ENCODE measurements around the gene LAMA2. TPM values are rescaled to one million over a fixed set of nuclear protein-coding genes. Genes with fewer than 3 reads are reported as not detected.

LAMA2 gene
- total RNA-seq, 2 experiments from 2014 or later: 0.69 to 1.5 TPM

DNA sequence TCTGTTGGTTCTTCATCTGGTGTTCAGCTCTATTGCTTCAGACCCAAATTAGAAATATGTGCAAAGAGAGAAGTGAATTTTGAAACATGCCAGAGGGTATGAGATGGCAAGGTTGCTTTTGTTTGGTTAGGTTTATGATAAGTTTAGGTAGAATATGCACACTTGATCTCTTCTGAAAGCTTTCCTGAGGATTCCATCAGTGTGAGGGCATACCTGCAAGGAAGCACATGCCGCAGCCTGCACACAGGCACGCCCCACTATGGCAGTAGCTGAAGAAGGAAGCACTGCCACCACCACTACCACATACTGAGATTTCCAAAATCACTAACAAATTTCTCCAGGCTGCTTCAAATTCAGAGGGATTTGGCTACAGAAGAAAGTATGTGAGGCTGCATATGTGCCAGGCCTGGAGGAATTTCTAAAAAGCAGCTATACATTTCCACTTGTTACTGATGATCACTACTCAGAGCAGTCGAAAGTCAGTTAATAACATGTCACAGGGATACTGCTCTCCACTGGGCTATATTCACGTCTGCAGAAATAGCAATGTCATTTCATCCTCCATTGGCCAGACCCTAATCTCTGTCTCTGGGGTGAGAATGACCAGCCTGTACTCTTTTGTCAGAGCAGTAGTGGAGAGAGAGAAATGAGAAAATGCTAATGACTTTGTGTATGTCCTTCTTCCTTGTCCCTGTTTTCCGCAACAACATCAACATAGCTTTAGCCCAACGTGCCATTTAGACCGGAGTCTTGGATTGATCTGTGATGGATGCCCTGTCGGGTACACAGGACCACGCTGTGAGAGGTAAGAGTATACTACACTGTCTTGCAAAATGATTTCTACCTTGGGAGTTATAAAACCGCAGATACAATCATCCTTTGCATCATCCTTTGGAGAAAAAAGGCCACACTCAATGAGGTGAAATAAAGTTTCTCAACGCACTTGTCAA is 396.7 kb downstream of the LAMA2 start:
- CTCF ChIA-PET: interaction anchor here (0.9 kb wide), 1 partner anchor 14 kb away, joined by 3 read pairs; no protein-coding TSS in a partner anchor

GRCh38 chr6:129280293-129280644 is 397.3 kb downstream of the LAMA2 start:
- intact Hi-C loops (cut with micrococcal nuclease): no loop called here
- CTCF ChIA-PET: no interaction called here

More for the DNA sequence above, 396.7 kb downstream of the LAMA2 start:
- POLR2A ChIA-PET: no interaction called here
- Mint-ChIP-seq H3K4me3 (no peak overlapping the region), H3K4me1 (ENCODE audit: low read depth) (peaks cover 11% of the 10 kb centered on the region), H3K27ac (no peak overlapping the region), H3K27me3 (peaks cover 4% of the 10 kb centered on the region), H3K9me3 (no peaks in the 10 kb centered on the region), H3K36me3 (ENCODE audit: low read depth) (no peaks in the 10 kb centered on the region)
- no peak for ATAC-seq
- intact Hi-C loops (cut with micrococcal nuclease): no loop called here
- no peak for TF ChIP-seq CTCF (IDR thresholded peaks at IDR 0.05)
- DNase-seq: no peak

GRCh38 chr6:129280749-129281148 is 397.8 kb downstream of the LAMA2 start:
- ATAC-seq (peak; percentile 91), DNase-seq (peak; percentile 53)
- Mint-ChIP-seq H3K4me1 (ENCODE audit: low read depth) (peaks cover 11% of the 10 kb centered on the region), H3K9me3 (no peaks in the 10 kb centered on the region), H3K4me3 (no peak overlapping the region), H3K36me3 (ENCODE audit: low read depth) (no peaks in the 10 kb centered on the region), H3K27ac (no peak overlapping the region), H3K27me3 (peaks cover 4% of the 10 kb centered on the region)
- no peak for TF ChIP-seq CTCF (IDR thresholded peaks at IDR 0.05)
- ChIA-PET CTCF (no interaction called here), POLR2A (no interaction called here)
- intact Hi-C loops (cut with micrococcal nuclease): no loop called here

More at GRCh38 chr6:129280293-129280644, 397.3 kb downstream of the LAMA2 start:
- Mint-ChIP-seq H3K9me3 (no peaks in the 10 kb centered on the region), H3K4me3 (no peak overlapping the region), H3K36me3 (ENCODE audit: low read depth) (no peaks in the 10 kb centered on the region), H3K4me1 (ENCODE audit: low read depth) (peaks cover 11% of the 10 kb centered on the region), H3K27me3 (peaks cover 4% of the 10 kb centered on the region), H3K27ac (no peak overlapping the region)
- ATAC-seq (no peak), DNase-seq (no peak)
- POLR2A ChIA-PET: no interaction called here
- no peak for TF ChIP-seq CTCF (IDR thresholded peaks at IDR 0.05)

GRCh38 chr6:129281168-129281796 is 398.3 kb downstream of the LAMA2 start:
- Mint-ChIP-seq H3K9me3 (no peaks in the 10 kb centered on the region), H3K4me1 (ENCODE audit: low read depth) (peaks cover 11% of the 10 kb centered on the region), H3K4me3 (no peak overlapping the region), H3K27me3 (peaks cover 1% of the 10 kb centered on the region), H3K36me3 (ENCODE audit: low read depth) (no peaks in the 10 kb centered on the region), H3K27ac (no peak overlapping the region)
- DNase-seq: no peak
- ChIA-PET CTCF (no interaction called here), POLR2A (no interaction called here)
- intact Hi-C loops (cut with micrococcal nuclease): no loop called here
- no peak for TF ChIP-seq CTCF (IDR thresholded peaks at IDR 0.05)
- no peak for ATAC-seq

- POLR2A ChIA-PET: no interaction called here
- CTCF ChIA-PET: interaction anchor here (0.6 kb wide), 1 partner anchor 624 kb away, joined by 4 read pairs; no protein-coding TSS in a partner anchor
- Mint-ChIP-seq H3K4me1 (ENCODE audit: low read depth) (peaks cover 11% of the 10 kb centered on the region), H3K27me3 (no peaks in the 10 kb centered on the region), H3K36me3 (ENCODE audit: low read depth) (no peaks in the 10 kb centered on the region), H3K27ac (no peak overlapping the region), H3K4me3 (no peak overlapping the region), H3K9me3 (no peaks in the 10 kb centered on the region)
- intact Hi-C loops (cut with micrococcal nuclease): no loop called here
- ATAC-seq (no peak), DNase-seq (no peak)
- no peak for TF ChIP-seq CTCF (IDR thresholded peaks at IDR 0.05)
Measured at GRCh38 chr6:129282019-129282418, 399.1 kb downstream of the LAMA2 start.

All from activated CD8-positive, alpha-beta T cell treated with anti-CD3 and anti-CD28 coated beads for 36 hours (primary cell).